ENCODE data around the gene ZNG1F. TPM values are rescaled to one million over a fixed set of nuclear protein-coding genes. Genes with fewer than 3 reads are reported as not detected.
"Not testable (repeated sequence)": the region's sequence is repeated elsewhere in the genome, so short reads cannot be mapped to it uniquely, and the experiment has no call there.

The ZNG1F gene
- polyA plus RNA-seq, 3 donors = 11.2 to 21.1 (median 14.3) TPM

- DNase-seq (ENCODE audit: low read depth in 3 of 3, low spot score in 2 of 3) = not testable (repeated sequence)
These were observed 65.3 kb downstream of the ZNG1F start for GRCh38 chr9:41123812-41124211.

- not testable (repeated sequence) for DNase-seq (ENCODE audit: low read depth in 3 of 3, low spot score in 2 of 3)
These were observed 65.7 kb downstream of the ZNG1F start for GRCh38 chr9:41123396-41123795.

- DNase-seq (ENCODE audit: low read depth in 3 of 3, low spot score in 2 of 3) = not testable (repeated sequence)
These were observed 68.4 kb downstream of the ZNG1F start for GRCh38 chr9:41120696-41121095.

GRCh38 chr9:41119719-41120118, 69.4 kb downstream of the ZNG1F start:
- DNase-seq (ENCODE audit: low read depth in 3 of 3, low spot score in 2 of 3) = not testable (repeated sequence)

- DNase-seq (ENCODE audit: low read depth in 3 of 3, low spot score in 2 of 3) = not testable (repeated sequence)
These were observed 69.8 kb downstream of the ZNG1F start for GRCh38 chr9:41119311-41119710.

- not testable (repeated sequence) for DNase-seq (ENCODE audit: low read depth in 3 of 3, low spot score in 2 of 3)
These were observed 75.8 kb downstream of the ZNG1F start for GRCh38 chr9:41113348-41113747.

GRCh38 chr9:41111414-41111813, 77.7 kb downstream of the ZNG1F start:
- DNase-seq (ENCODE audit: low read depth in 3 of 3, low spot score in 2 of 3) = not testable (repeated sequence)

- not testable (repeated sequence) for DNase-seq (ENCODE audit: low read depth in 3 of 3, low spot score in 2 of 3)
These were observed 78.2 kb downstream of the ZNG1F start for GRCh38 chr9:41110913-41111312.

GRCh38 chr9:41109253-41109652, 79.9 kb downstream of the ZNG1F start:
- not testable (repeated sequence) for DNase-seq (ENCODE audit: low read depth in 3 of 3, low spot score in 2 of 3)

GRCh38 chr9:41108816-41109215, 80.3 kb downstream of the ZNG1F start:
- DNase-seq (ENCODE audit: low read depth in 3 of 3, low spot score in 2 of 3) = not testable (repeated sequence)

GRCh38 chr9:41106472-41107116, 82.5 kb downstream of the ZNG1F start:
- not testable (repeated sequence) for DNase-seq (ENCODE audit: low read depth in 3 of 3, low spot score in 2 of 3)

- not testable (repeated sequence) for DNase-seq (ENCODE audit: low read depth in 3 of 3, low spot score in 2 of 3)
These were observed 83.4 kb downstream of the ZNG1F start for GRCh38 chr9:41105557-41106253.

- DNase-seq (ENCODE audit: low read depth in 3 of 3, low spot score in 2 of 3) = not testable (repeated sequence)
These were observed 84.6 kb downstream of the ZNG1F start for GRCh38 chr9:41104542-41104941.

GRCh38 chr9:41100508-41100907, 88.6 kb downstream of the ZNG1F start:
- not testable (repeated sequence) for DNase-seq (ENCODE audit: low read depth in 3 of 3, low spot score in 2 of 3)

GRCh38 chr9:41098759-41099158, 90.4 kb downstream of the ZNG1F start:
- not testable (repeated sequence) for DNase-seq (ENCODE audit: low read depth in 3 of 3, low spot score in 2 of 3)

- not testable (repeated sequence) for DNase-seq (ENCODE audit: low read depth in 3 of 3, low spot score in 2 of 3)
These were observed 94.1 kb downstream of the ZNG1F start for GRCh38 chr9:41095060-41095459.

GRCh38 chr9:41094010-41094773, 94.9 kb downstream of the ZNG1F start:
- not testable (repeated sequence) for DNase-seq (ENCODE audit: low read depth in 3 of 3, low spot score in 2 of 3)

GRCh38 chr9:41090922-41091321, 98.2 kb downstream of the ZNG1F start:
- DNase-seq (ENCODE audit: low read depth in 3 of 3, low spot score in 2 of 3) = not testable (repeated sequence)

GRCh38 chr9:41090386-41090785, 98.7 kb downstream of the ZNG1F start:
- not testable (repeated sequence) for DNase-seq (ENCODE audit: low read depth in 3 of 3, low spot score in 2 of 3)

- not testable (repeated sequence) for DNase-seq (ENCODE audit: low read depth in 3 of 3, low spot score in 2 of 3)
These were observed 100.6 kb downstream of the ZNG1F start for GRCh38 chr9:41088450-41089059.

- DNase-seq (ENCODE audit: low read depth in 3 of 3, low spot score in 2 of 3) = not testable (repeated sequence)
These were observed 101.2 kb downstream of the ZNG1F start for GRCh38 chr9:41087929-41088328.

All from right renal cortex interstitium (tissue), 3 donors.